Smooth muscle cell of the brain vasculature (primary cell): ENCODE data around the gene FRAT1.

Source experiments
- DNase-seq: peaks from one replicate; pipeline ENCODE4 v3.0.0-alpha.2; 2012; ENCODE audit warnings: low read depth, low spot score

FRAT1 gene

DNA sequence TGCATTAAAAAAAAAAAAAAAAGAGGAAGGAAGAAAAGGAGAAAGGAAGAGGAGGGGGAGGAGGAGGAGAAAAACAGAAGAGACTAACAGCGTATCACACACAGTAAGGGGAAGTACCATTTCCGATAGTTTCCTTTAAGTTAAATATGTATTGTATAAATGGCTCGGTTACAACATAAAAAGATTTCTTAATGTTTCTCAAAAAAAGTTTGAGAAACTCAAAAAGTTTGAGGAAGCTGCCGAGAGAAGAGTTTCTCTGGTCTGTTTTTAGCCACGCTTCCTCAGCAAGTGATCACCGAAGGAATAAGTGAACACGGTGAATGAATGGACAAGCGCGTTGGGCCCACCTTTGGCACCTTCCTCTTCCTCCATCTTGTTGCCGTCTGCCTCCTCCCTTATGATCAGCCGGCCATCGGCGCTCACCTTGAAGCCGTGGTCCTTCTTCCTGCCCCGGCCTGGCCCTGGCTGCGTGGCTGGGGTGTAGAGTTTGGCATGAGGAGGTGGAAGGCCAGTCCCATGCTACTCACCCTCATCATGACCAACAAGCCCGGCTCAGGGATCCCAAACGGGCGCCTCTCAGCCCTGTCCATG is 46.8 kb downstream of the FRAT1 start:
- no peak for DNase-seq

DNA sequence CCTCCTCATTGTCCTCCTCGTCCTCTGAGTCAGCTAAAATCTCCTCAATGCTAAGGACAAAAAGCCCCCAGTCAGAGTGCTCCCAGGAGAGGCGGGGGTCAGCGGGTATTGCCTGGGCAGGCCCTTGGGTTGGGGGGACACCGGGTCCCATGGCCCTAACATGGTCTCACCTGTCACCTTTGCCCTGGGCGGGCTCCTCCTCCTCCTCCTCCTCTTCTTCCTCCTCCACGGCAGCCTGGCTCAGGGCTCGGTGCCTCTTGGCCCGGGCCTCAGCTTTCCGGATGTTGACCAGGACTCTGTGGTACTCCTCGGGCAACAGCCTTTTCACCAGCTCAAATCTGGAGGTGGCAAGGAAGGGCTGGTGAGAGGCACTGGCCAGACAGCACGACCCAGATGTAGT is 47.5 kb downstream of the FRAT1 start:
- no peak for DNase-seq

DNA sequence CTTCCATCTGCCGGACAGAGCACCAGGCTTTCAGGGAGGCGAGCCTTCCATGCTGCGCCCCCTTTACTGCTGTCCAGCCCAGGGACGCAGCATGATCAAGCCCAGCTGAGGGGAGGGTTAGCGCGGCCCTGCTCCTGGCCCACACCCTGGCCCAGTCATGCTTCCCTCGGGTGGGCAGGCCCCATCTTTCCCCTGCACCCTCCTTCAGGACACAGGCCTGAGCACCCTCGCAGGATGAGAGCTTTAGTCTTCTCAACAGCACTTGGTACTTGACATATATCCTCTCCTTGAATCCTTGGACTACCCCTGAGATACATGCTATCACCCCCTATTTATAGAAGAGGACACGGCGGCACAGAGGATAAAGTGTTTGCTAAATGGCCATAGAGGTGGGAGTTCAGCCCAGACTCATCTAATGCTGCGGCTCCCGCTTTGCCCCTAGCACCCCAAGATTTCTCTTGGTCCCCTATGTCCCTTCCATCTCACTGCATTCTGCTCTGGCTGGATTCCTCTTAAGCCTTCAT is 48.1 kb downstream of the FRAT1 start:
- DNase-seq: no peak
